ENCODE measurements around the gene PIK3CA. TPM values are rescaled to one million over a fixed set of nuclear protein-coding genes. Genes with fewer than 3 reads are reported as not detected.

The PIK3CA gene
- total and polyA plus RNA-seq, 10 of the 15 experiments (the other 5 are each of a cell fraction or from before 2014, with no cell fraction given) = 3.0 to 18.6 (median 9.0) TPM

DNA sequence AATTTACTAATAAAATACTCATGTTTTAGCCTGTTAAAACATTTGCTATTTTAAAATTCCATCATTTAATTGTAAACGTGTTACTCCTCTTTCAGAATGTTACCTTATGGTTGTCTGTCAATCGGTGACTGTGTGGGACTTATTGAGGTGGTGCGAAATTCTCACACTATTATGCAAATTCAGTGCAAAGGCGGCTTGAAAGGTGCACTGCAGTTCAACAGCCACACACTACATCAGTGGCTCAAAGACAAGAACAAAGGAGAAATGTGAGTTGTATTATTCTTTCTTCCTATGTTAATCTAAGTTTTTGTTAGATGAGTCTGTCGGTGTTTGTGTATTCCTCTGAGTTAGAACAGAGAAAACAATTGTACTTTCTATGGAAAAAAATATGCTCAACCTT, 81.0 kb downstream of the PIK3CA start:
- intact Hi-C loops (cut with micrococcal nuclease; ENCODE audit: unreplicated experiment) = no loop called here

More for the DNA sequence above, 81.0 kb downstream of the PIK3CA start:
- ChIA-PET CTCF (no interaction called here), RAD21 (ENCODE audit: unreplicated experiment) (no interaction called here), SMC1A (ENCODE audit: uncharacterized antibody, unreplicated experiment) (interaction anchor here (0.6 kb wide), 1 partner anchor 587 kb away, joined by 3 read pairs; no protein-coding TSS in a partner anchor), POLR2A (no interaction called here)
- no TSS peak for BruUV-seq (replicated peaks)
- Histone ChIP-seq H3K36me3 (ENCODE audit: control insufficient read depth in 2 of 2, insufficient read depth in 2 of 2, low read length in 1 of 2) (peaks cover 0 to 6% of the 10 kb centered on the region in 2 experiments; a peak in 1 of 4 replicates), H3K4me3 (no peak overlapping the region), H3K27ac (ENCODE audit: control insufficient read depth, insufficient read depth) (no peak overlapping the region), H3K79me2 (ENCODE audit: control insufficient read depth, insufficient read depth, low read length) (no peaks in the 10 kb centered on the region), H3K4me1 (ENCODE audit: control insufficient read depth, insufficient read depth, low read length) (no peaks in the 10 kb centered on the region), H3K4me2 (ENCODE audit: control insufficient read depth, insufficient read depth) (no peak overlapping the region), H3K9ac (ENCODE audit: control insufficient read depth, insufficient read depth, low read length) (no peak overlapping the region), H3K27me3 (replicated peaks in 1 of 2; ENCODE audit: control insufficient read depth in 2 of 2, insufficient read depth in 2 of 2, low read length in 1 of 2) (no peaks in the 10 kb centered on the region), H4K20me1 (ENCODE audit: control insufficient read depth, insufficient read depth) (no peaks in the 10 kb centered on the region), H2AFZ (ENCODE audit: control insufficient read depth, low read depth, low read length) (no peak overlapping the region), H3K9me3 (replicated peaks; ENCODE audit: control insufficient read depth, insufficient read depth, low read length) (no peaks in the 10 kb centered on the region; the same call in 2 of the 3 replicates)
- DNase-seq (ENCODE audit: low read depth, low spot score) (no peak), ATAC-seq (peak; percentile 31; the same call in 1 of the 3 replicates), FAIRE-seq (no peak)
- in situ Hi-C loops (cut with MboI) = no loop called here
- 83% methylated on average over 5 of the region's 5 CpGs for WGBS (ENCODE audit: insufficient coverage, insufficient replicate concordance, low lambda C conversion rate, missing lambda C conversion rate)
- TF ChIP-seq NFXL1 (IDR thresholded peaks at IDR 0.05; ENCODE audit: borderline replicate concordance) = no peak
- TF ChIP-seq, protein P1, sequence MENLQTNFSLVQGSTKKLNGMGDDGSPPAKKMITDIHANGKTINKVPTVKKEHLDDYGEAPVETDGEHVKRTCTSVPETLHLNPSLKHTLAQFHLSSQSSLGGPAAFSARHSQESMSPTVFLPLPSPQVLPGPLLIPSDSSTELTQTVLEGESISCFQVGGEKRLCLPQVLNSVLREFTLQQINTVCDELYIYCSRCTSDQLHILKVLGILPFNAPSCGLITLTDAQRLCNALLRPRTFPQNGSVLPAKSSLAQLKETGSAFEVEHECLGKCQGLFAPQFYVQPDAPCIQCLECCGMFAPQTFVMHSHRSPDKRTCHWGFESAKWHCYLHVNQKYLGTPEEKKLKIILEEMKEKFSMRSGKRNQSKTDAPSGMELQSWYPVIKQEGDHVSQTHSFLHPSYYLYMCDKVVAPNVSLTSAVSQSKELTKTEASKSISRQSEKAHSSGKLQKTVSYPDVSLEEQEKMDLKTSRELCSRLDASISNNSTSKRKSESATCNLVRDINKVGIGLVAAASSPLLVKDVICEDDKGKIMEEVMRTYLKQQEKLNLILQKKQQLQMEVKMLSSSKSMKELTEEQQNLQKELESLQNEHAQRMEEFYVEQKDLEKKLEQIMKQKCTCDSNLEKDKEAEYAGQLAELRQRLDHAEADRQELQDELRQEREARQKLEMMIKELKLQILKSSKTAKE (IDR thresholded peaks at IDR 0.05; ENCODE audit: low read depth, poor library complexity, severe bottlenecking) = no peak
- no peak for TF ChIP-seq RBBP5 (conservative IDR thresholded peaks at IDR 0.05)
- TF ChIP-seq ZBED1 (IDR thresholded peaks at IDR 0.05; ENCODE audit: borderline replicate concordance) = no peak
- TF ChIP-seq POLR2AphosphoS5 (IDR thresholded peaks at IDR 0.05; ENCODE audit: low read length) = no peak
- TF ChIP-seq MTA2 (IDR thresholded peaks at IDR 0.05; ENCODE audit: low read depth) = no peak
- TF ChIP-seq SUPT20H (IDR thresholded peaks at IDR 0.05; ENCODE audit: borderline replicate concordance, control insufficient read depth, low read depth, low read length) = no peak
- no peak for TF ChIP-seq STAT1 (conservative IDR thresholded peaks at IDR 0.05)
- no peak for TF ChIP-seq RUNX3 (IDR thresholded peaks at IDR 0.05; ENCODE audit: low read length)
- TF ChIP-seq NBN (IDR thresholded peaks at IDR 0.05) = no peak
- TF ChIP-seq, protein P2, sequence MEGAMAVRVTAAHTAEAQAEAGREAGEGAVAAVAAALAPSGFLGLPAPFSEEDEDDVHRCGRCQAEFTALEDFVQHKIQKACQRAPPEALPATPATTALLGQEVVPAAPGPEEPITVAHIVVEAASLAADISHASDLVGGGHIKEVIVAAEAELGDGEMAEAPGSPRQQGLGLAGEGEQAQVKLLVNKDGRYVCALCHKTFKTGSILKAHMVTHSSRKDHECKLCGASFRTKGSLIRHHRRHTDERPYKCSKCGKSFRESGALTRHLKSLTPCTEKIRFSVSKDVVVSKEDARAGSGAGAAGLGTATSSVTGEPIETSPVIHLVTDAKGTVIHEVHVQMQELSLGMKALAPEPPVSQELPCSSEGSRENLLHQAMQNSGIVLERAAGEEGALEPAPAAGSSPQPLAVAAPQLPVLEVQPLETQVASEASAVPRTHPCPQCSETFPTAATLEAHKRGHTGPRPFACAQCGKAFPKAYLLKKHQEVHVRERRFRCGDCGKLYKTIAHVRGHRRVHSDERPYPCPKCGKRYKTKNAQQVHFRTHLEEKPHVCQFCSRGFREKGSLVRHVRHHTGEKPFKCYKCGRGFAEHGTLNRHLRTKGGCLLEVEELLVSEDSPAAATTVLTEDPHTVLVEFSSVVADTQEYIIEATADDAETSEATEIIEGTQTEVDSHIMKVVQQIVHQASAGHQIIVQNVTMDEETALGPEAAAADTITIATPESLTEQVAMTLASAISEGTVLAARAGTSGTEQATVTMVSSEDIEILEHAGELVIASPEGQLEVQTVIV (IDR thresholded peaks at IDR 0.05; ENCODE audit: borderline replicate concordance, partially characterized antibody) = no peak
- TF ChIP-seq PAX5 (IDR thresholded peaks at IDR 0.05; ENCODE audit: borderline replicate concordance, low read depth, low read length) = no peak
- TF ChIP-seq, protein P3, sequence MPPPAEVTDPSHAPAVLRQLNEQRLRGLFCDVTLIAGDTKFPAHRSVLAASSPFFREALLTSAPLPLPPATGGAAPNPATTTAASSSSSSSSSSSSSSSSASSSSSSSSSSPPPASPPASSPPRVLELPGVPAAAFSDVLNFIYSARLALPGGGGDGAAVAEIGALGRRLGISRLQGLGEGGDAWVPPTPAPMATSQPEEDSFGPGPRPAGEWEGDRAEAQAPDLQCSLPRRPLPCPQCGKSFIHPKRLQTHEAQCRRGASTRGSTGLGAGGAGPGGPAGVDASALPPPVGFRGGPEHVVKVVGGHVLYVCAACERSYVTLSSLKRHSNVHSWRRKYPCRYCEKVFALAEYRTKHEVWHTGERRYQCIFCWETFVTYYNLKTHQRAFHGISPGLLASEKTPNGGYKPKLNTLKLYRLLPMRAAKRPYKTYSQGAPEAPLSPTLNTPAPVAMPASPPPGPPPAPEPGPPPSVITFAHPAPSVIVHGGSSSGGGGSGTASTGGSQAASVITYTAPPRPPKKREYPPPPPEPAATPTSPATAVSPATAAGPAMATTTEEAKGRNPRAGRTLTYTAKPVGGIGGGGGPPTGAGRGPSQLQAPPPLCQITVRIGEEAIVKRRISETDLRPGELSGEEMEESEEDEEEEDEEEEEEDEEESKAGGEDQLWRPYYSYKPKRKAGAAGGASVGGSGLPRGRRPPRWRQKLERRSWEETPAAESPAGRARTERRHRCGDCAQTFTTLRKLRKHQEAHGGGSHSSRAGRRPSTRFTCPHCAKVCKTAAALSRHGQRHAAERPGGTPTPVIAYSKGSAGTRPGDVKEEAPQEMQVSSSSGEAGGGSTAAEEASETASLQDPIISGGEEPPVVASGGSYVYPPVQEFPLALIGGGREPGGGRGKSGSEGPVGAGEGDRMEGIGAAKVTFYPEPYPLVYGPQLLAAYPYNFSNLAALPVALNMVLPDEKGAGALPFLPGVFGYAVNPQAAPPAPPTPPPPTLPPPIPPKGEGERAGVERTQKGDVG (CRISPR knock-in tag; IDR thresholded peaks at IDR 0.05) = no peak

Measured in GM12878 (cell line).